Measurements from ENCODE around the gene ST6GAL1. TPM values are rescaled to one million over a fixed set of nuclear protein-coding genes. Genes with fewer than 3 reads are reported as not detected.
"Not testable (repeated sequence)": the region's sequence is repeated elsewhere in the genome, so short reads cannot be mapped to it uniquely, and the experiment has no call there.

The ST6GAL1 gene
- total RNA-seq, 2 donors from 2014 or later: 46.6 to 67.1 TPM

DNA sequence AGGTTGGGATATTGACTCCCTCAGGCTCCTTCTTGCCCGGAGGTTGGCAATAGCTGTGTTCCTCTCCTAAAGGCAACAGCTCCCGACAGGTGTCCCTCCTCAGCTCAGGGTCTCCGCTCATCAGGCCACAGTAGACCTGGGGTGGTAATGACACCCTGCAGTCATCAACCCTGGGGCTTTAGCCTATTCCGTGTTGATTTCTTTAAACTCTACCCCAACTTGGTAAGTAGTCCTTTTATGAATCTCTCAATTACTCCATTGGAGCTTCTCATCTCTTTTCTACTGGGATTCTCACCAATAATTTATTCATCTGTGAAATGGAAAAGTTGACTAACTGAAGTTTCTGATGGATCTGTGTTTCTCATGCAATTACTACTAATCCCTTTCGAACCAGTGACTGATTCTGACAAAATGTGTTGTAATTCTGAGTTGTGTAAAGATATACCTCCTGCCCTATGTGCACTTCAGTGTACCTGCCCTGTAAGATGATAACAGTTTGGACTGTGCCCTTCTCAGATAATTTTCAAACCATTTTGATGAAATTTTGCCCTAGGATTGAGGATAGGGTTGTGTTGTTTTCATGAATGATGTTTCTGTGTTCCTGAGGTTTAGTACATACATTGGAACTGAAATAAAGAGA lies 119.3 kb downstream of the ST6GAL1 start:
- ATAC-seq (no peak), DNase-seq (no peak)
- intact Hi-C loops (cut with DNase I): loop anchor here in 1 of 2 donors (10.0 kb wide), 1 partner anchor 115 kb away; the partner anchor contains the start of gene ST6GAL1

GRCh38 chr3:187051066-187051465 lies 120.7 kb downstream of the ST6GAL1 start:
- intact Hi-C loops (cut with DNase I): no loop called here
- no peak for ATAC-seq

DNA sequence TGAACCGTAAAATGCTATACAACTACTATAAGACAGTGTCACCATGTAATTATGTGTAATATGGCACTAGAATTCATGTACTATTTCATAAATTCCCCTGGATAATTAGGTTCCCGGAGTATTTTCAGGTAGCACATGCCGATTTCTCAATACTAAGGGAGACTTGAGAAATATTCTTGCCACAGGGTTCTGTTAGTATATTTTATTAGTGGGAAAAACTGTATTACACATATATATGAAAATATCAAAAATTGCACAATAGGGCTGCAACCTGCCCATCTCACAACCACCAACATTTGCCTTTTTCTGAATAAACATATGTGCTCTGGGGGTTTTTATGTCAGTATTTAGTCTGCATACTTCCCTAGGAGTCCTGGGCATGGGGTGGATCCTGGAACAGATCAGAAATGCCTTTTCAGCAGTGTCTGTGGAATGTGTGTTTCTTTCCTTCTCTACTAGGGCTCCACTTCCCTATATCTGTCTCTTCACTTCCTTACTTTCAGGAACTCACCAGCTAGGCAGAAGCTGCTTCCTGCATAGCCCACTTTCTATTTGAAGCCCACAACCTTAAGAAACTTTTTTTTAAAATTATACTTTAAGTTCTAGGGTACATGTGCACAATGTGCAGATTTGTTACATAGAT lies 121.5 kb downstream of the ST6GAL1 start:
- ATAC-seq (peak; percentile 59 to 73), DNase-seq (no peak)
- intact Hi-C loops (cut with DNase I): no loop called here

More at GRCh38 chr3:187051066-187051465, 120.7 kb downstream of the ST6GAL1 start:
- DNase-seq: no peak

DNA sequence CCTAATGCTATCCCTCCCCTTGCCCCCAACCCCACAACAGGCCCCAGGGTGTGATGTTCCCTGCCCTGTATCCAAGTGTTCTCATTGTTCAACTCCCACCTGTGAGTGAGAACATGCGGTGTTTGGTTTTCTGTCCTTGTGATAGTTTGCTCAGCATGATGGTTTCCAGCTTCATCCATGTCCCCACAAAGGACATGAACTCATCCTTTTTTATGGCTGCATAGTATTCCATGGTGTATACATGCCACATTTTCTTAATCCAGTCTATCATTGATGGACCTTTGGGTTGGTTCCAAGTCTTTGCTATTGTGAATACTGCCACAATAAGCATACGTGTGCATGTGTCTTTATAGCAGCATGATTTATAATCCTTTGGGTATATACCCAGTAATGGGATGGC lies 122.1 kb downstream of the ST6GAL1 start:
- ATAC-seq; DNase-seq; intact Hi-C loops (cut with DNase I): not testable (repeated sequence)

- intact Hi-C loops (cut with DNase I); ATAC-seq; DNase-seq: not testable (repeated sequence)
These were observed 124.1 kb downstream of the ST6GAL1 start for GRCh38 chr3:187054433-187054832.

DNA sequence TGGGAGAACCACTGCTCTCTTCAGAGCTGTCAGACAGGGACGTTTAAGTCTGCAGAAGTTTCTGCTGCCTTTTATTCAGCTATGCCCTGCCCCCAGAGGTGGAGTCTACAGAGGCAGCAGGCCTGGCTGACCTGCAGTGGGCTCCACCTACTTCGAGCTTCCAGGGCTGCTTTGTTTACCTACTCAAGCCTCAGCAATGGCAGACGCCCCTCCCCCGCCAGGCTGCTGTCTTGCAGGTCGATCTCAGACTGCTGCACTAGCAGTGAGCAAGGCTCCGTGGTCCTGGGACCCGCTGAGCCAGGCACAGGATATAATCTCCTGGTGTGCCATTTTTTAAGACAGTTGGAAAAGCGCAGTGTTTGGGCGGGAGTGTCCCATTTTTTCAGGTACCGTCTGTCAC lies 127.5 kb downstream of the ST6GAL1 start:
- ATAC-seq; intact Hi-C loops (cut with DNase I); DNase-seq: not testable (repeated sequence)

- intact Hi-C loops (cut with DNase I): no loop called here
- no peak for ATAC-seq
- DNase-seq: no peak
These were observed 131.4 kb downstream of the ST6GAL1 start for GRCh38 chr3:187061748-187062147.

- no peak for DNase-seq
- no peak for ATAC-seq
- intact Hi-C loops (cut with DNase I): no loop called here
These were observed 132.3 kb downstream of the ST6GAL1 start for GRCh38 chr3:187062526-187063177.

GRCh38 chr3:187063286-187064121 lies 133.2 kb downstream of the ST6GAL1 start:
- DNase-seq (no peak), ATAC-seq (no peak)
- intact Hi-C loops (cut with DNase I): no loop called here

DNA sequence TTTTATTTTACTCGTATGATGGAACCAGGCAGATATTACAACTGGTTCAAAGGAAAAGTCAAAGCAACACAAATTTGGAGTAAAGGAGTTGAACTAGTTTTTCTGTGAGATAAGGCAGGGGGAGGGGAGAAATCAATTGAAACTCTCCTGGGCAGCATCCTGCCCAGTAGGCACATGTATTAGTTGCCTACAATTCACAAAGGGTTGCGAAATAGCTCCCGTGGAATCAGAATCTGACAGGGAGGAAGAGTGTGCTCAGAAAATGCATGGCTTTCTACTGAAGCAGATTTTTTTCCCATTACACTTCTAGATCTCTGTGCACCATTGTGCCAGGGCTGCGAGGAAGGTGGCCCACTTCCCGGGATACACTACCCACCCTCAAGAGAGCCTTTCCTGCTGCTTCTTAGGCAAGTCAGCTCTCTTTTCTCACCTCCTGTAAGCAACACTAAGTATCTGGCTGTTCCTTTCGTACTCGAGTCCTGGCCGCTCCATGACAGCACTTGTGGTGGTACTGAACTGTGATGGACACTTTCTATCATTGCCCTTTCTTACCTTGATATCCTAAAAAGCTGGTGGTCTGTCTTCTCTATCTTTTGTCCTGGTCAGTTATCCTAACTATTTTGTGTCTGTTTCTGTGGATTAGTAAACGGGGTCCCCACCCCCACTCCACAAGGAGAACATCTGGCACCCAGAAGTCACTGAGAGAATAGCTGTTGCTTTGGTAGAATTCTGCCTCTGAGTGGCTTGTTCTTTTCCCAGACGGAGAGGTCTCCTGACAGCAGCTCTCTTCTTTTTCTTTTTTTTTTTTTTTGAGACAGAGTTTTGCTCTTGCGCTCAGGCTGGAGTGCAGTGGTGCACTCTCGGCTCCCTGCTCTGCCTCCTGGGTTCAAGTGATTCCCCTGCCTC lies 134.1 kb downstream of the ST6GAL1 start:
- intact Hi-C loops (cut with DNase I): no loop called here
- ATAC-seq: peak in 1 of 2 donors; percentile 62
- no peak for DNase-seq

DNA sequence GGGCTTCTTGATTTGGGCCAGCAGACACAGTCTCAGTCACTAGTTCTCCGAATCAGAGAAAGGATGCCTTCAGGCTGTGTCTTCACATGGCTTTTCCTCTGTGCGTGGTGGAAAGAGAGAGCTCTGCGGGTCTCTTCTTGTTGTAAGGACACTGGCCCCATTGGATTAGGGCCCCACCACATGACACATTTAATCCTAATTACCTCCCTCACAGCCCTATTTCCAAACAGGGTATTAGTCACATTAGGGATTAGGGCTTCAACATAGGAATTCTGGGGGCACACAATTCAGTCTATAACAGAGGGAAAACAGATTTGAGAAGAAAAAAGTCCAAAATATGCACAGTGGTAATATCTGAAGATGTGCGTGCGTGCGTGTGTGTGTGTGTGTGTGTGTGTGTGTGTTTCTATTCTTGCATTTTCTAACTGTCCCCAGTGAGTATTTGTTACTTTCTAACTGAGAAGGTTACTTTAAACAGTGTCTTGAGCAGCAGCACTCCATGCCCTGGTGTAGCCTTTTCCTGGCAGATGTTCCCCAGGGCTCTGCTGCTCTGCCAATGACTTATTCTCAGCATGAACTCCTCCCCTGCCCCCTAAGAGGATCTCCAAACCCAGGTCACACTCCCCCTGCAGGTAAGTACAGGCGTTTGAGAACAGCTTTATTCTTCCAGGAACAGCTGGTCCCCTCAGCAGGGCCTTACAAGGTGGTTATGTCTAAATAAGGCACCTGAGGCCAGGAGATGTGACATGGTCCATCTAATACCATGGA lies 136.1 kb downstream of the ST6GAL1 start:
- DNase-seq (no peak), ATAC-seq (peak; percentile 51 to 77)
- intact Hi-C loops (cut with DNase I): no loop called here

- DNase-seq (no peak), ATAC-seq (no peak)
- intact Hi-C loops (cut with DNase I): no loop called here
These were observed 138.5 kb downstream of the ST6GAL1 start for GRCh38 chr3:187068787-187069186.

- intact Hi-C loops (cut with DNase I): no loop called here
- DNase-seq: no peak
- no peak for ATAC-seq
These were observed 139.7 kb downstream of the ST6GAL1 start for GRCh38 chr3:187069857-187070516.

DNA sequence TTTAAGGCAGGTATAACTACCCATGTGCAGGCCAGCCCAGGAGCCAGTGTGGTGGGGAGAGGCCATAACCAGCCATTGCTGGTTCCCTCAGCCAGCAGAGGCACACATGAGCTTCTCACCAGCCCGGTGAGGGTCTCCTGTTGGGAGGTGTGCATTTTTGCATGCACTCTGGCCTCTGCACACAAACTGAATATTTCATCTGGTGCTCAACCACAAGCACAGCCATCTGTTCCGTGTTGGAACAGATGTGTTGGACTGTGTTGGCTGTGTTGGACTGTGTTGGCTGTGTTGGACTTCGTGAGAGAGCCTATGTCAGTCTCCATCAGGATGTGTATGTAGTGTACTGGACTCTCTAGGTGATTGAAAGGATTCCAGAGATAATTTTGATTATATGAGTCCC lies 141.8 kb downstream of the ST6GAL1 start:
- no peak for ATAC-seq
- intact Hi-C loops (cut with DNase I): no loop called here

DNA sequence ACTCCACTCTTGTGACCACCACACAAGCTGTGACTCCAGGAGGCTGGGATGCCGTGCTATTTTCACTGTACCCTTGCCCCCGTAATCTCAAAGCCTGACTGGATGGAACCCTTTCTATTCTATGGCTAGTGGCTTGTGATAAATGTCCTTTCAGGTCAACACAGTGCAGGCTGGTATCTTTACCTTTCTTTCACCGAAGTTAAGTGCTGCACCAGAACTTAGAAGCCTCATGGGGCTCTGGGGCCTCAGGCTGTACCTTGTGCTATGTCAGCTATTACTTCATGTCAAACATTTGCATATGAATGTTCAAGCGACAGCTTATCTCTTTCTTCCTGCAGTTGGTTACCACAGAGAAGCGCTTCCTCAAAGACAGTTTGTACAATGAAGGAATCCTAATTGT lies 142.2 kb downstream of the ST6GAL1 start:
- DNase-seq: no peak
- intact Hi-C loops (cut with DNase I): no loop called here
- no peak for ATAC-seq

More for the DNA sequence above, 141.8 kb downstream of the ST6GAL1 start:
- DNase-seq: no peak

GRCh38 chr3:187073581-187074098 lies 143.3 kb downstream of the ST6GAL1 start:
- ATAC-seq: no peak
- intact Hi-C loops (cut with DNase I): no loop called here

DNA sequence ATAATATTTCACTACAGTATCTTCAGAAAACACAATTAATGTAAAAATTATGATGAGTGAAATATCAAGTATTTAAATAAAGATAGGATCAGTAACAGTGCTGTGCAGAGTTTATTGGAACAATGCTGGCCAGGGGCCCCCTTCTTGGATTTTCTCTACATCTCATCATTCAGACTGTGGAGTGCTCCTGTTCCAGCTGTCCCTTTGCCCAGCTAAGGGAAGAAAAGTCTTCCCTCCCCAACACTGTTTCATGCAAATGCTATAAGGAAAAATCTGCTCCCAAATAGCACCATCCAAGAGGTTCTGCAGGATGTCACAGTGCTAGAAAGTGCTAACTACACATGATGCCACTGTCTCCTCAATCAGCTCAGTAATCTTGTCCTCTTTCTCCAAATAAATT lies 144.5 kb downstream of the ST6GAL1 start:
- DNase-seq: no peak
- intact Hi-C loops (cut with DNase I): no loop called here

More at GRCh38 chr3:187073581-187074098, 143.3 kb downstream of the ST6GAL1 start:
- no peak for DNase-seq

More for the DNA sequence above, 144.5 kb downstream of the ST6GAL1 start:
- ATAC-seq: no peak

All from left cardiac atrium (tissue), 4 donors.